Activated CD8-positive, alpha-beta memory T cell treated with anti-CD3 and anti-CD28 coated beads, Interleukin-2, amount 50 U/mL, for 1 hour (primary cell): ENCODE results near the gene SEC14L5.
"Not testable (repeated sequence)": the region's sequence is repeated elsewhere in the genome, so short reads cannot be mapped to it uniquely, and the experiment has no call there.

ENCODE experiments used
- DNase-seq: peaks from one replicate; pipeline ENCODE4 v3.0.0-alpha.2; 2020; ENCODE audit errors: extremely low read depth

The SEC14L5 gene

GRCh38 chr16:4929619-4930018 lies 28.5 kb upstream of the SEC14L5 start:
- DNase-seq = not testable (repeated sequence)

GRCh38 chr16:4931381-4931780 lies 26.7 kb upstream of the SEC14L5 start:
- no peak for DNase-seq

GRCh38 chr16:4933433-4933832 lies 24.7 kb upstream of the SEC14L5 start:
- DNase-seq = no peak

- no peak for DNase-seq
Observed at GRCh38 chr16:4933871-4934395, 24.2 kb upstream of the SEC14L5 start.

GRCh38 chr16:4934591-4934990 lies 23.5 kb upstream of the SEC14L5 start:
- no peak for DNase-seq

GRCh38 chr16:4935241-4935855 lies 22.8 kb upstream of the SEC14L5 start:
- no peak for DNase-seq

GRCh38 chr16:4936181-4936990 lies 21.7 kb upstream of the SEC14L5 start:
- no peak for DNase-seq

GRCh38 chr16:4936991-4937781 lies 20.9 kb upstream of the SEC14L5 start, which contains the start of gene PPL:
PPL (minus strand) TSS chr16:4937148; CDS start chr16:4937045, 103 bp downstream.
- no peak for DNase-seq

- DNase-seq = no peak
Observed at GRCh38 chr16:4937782-4938682, 20.1 kb upstream of the SEC14L5 start.

GRCh38 chr16:4938683-4939030 lies 19.5 kb upstream of the SEC14L5 start:
- DNase-seq = no peak

GRCh38 chr16:4940719-4941118 lies 17.4 kb upstream of the SEC14L5 start:
- no peak for DNase-seq

GRCh38 chr16:4942481-4942880 lies 15.6 kb upstream of the SEC14L5 start:
- DNase-seq = no peak

- DNase-seq = no peak
Observed at GRCh38 chr16:4944333-4945281, 13.5 kb upstream of the SEC14L5 start.

GRCh38 chr16:4945560-4946502 lies 12.3 kb upstream of the SEC14L5 start:
- no peak for DNase-seq

GRCh38 chr16:4946917-4947316 lies 11.2 kb upstream of the SEC14L5 start:
- no peak for DNase-seq

- no peak for DNase-seq
Observed at GRCh38 chr16:4947722-4948503, 10.2 kb upstream of the SEC14L5 start.

- no peak for DNase-seq
Observed at GRCh38 chr16:4948903-4949766, 9.0 kb upstream of the SEC14L5 start.
